GM19043 (cell line): ENCODE results near the gene ASAP2.
"Not testable (repeated sequence)": the region's sequence is repeated elsewhere in the genome, so short reads cannot be mapped to it uniquely, and the experiment has no call there.

Source experiments
- ATAC-seq: cut with Tn5 transposase; IDR thresholded peaks from one replicate; pipeline ENCODE4 v1.9.1; 2021; ENCODE audit warnings: low read depth; ENCODE audit not compliant: unreplicated experiment

The ASAP2 gene

GRCh38 chr2:9210030-9210429, 3.4 kb downstream of the ASAP2 start:
- ATAC-seq = no peak

- no peak for ATAC-seq
Measured at GRCh38 chr2:9211496-9211895, 4.9 kb downstream of the ASAP2 start.

- ATAC-seq = no peak
Measured at GRCh38 chr2:9212010-9212635, 5.5 kb downstream of the ASAP2 start.

- ATAC-seq = no peak
Measured at GRCh38 chr2:9212661-9213411, 6.2 kb downstream of the ASAP2 start.

- ATAC-seq = no peak
Measured at GRCh38 chr2:9213477-9214051, 7.0 kb downstream of the ASAP2 start.

GRCh38 chr2:9214873-9215272, 8.3 kb downstream of the ASAP2 start:
- no peak for ATAC-seq

- no peak for ATAC-seq
Measured at GRCh38 chr2:9215680-9216079, 9.1 kb downstream of the ASAP2 start.

GRCh38 chr2:9216143-9216542, 9.5 kb downstream of the ASAP2 start:
- ATAC-seq = not testable (repeated sequence)

GRCh38 chr2:9217838-9218770, 11.5 kb downstream of the ASAP2 start:
- no peak for ATAC-seq

- ATAC-seq = no peak
Measured at GRCh38 chr2:9219027-9219445, 12.4 kb downstream of the ASAP2 start.

GRCh38 chr2:9220201-9220600, 13.6 kb downstream of the ASAP2 start:
- no peak for ATAC-seq

- ATAC-seq = no peak
Measured at GRCh38 chr2:9221223-9221622, 14.6 kb downstream of the ASAP2 start.

- ATAC-seq = no peak
Measured at GRCh38 chr2:9222239-9222892, 15.8 kb downstream of the ASAP2 start.

GRCh38 chr2:9222893-9223287, 16.3 kb downstream of the ASAP2 start:
- no peak for ATAC-seq

- ATAC-seq = no peak
Measured at GRCh38 chr2:9225806-9226205, 19.2 kb downstream of the ASAP2 start.

GRCh38 chr2:9226458-9227380, 20.1 kb downstream of the ASAP2 start:
- ATAC-seq = no peak

- ATAC-seq = no peak
Measured at GRCh38 chr2:9228088-9228751, 21.6 kb downstream of the ASAP2 start.

- ATAC-seq = no peak
Measured at GRCh38 chr2:9228781-9229469, 22.3 kb downstream of the ASAP2 start.
